ENCODE measurements around the gene SPG21. TPM values are rescaled to one million over a fixed set of nuclear protein-coding genes. Genes with fewer than 3 reads are reported as not detected.

SPG21 gene
- total RNA-seq (2022) = 104 TPM in 2 replicates
- Bru-seq, nascent RNA = percentile 83 among the genes with signal in this experiment
- BruChase-seq, experiment 1, labeled RNA remaining after a 6-hour chase = percentile 90 among the genes with signal in this experiment
- percentile 84 among the genes with signal in this experiment for BruChase-seq, experiment 2, labeled RNA remaining after a 2-hour chase
- long read RNA-seq, transcript SPG21-201 (9 exons, 1,822 nt) = major isoform, 186 of 226 reads
- long read RNA-seq, transcript SPG21-202 (8 exons, 1,533 nt) = minor isoform, 8 of 226 reads
- long read RNA-seq, partial matches to known transcripts = 9 of 226 reads
- long read RNA-seq, other reads (novel, unspliced or antisense) = 21 of 226 reads

- peak within 1 kb of the TSS; percentile 96 for H3K4me3 Mint-ChIP-seq (ENCODE audit: low read depth, unreplicated experiment)
- CTCF ChIA-PET = interaction anchor here (0.6 to 2.0 kb wide), 2 partner anchors 10 to 196 kb away, joined by 3 to 7 read pairs; partner anchors contain the start of gene CLPX
- DNase-seq = peak; percentile 97
- BruUV-seq (replicated peaks) = no TSS peak
- intact Hi-C loops (cut with micrococcal nuclease; ENCODE audit: unreplicated experiment) = no loop called here
- no peaks in the 10 kb centered on the region for H3K27me3 Mint-ChIP-seq (ENCODE audit: unreplicated experiment)
- H3K9me3 Mint-ChIP-seq (ENCODE audit: low read depth, unreplicated experiment) = no peaks in the 10 kb centered on the region
- H3K27ac Mint-ChIP-seq (ENCODE audit: unreplicated experiment) = peak within 1 kb of the TSS; percentile 86
- TF ChIP-seq CTCF (IDR thresholded peaks at IDR 0.05; ENCODE audit: unreplicated experiment) = no peak
- H3K4me1 Mint-ChIP-seq (ENCODE audit: low read depth, unreplicated experiment) = peaks cover 41% of the 10 kb centered on the region
- peaks cover 35% of the 10 kb centered on the region for H3K36me3 Mint-ChIP-seq (ENCODE audit: insufficient read depth, unreplicated experiment)
These were observed at the start of gene SPG21 for GRCh38 chr15:64989416-64990167. Gene SPG21 (minus strand): TSS chr15:64989914. CDS start chr15:64983569, 6,345 bp downstream.

- intact Hi-C loops (cut with micrococcal nuclease; ENCODE audit: unreplicated experiment) = loop anchor here (10.0 kb wide), 1 partner anchor 256 kb away; the partner anchor contains the start of gene RNU5A-1
- BruUV-seq (replicated peaks) = no TSS peak
- Mint-ChIP-seq H3K4me1 (ENCODE audit: low read depth, unreplicated experiment) (peaks cover 11% of the 10 kb centered on the region), H3K27ac (ENCODE audit: unreplicated experiment) (no peak overlapping the region), H3K4me3 (ENCODE audit: low read depth, unreplicated experiment) (no peak overlapping the region), H3K27me3 (ENCODE audit: unreplicated experiment) (no peaks in the 10 kb centered on the region), H3K36me3 (ENCODE audit: insufficient read depth, unreplicated experiment) (no peaks in the 10 kb centered on the region), H3K9me3 (ENCODE audit: low read depth, unreplicated experiment) (no peaks in the 10 kb centered on the region)
- no peak for TF ChIP-seq CTCF (IDR thresholded peaks at IDR 0.05; ENCODE audit: unreplicated experiment)
- DNase-seq = no peak
- CTCF ChIA-PET = no interaction called here
These were observed 49.1 kb upstream of the SPG21 start for GRCh38 chr15:65038836-65039235.

- intact Hi-C loops (cut with micrococcal nuclease; ENCODE audit: unreplicated experiment) = loop anchor here (10.0 kb wide), 1 partner anchor 256 kb away; the partner anchor contains the start of gene RNU5A-1
- no peak overlapping the region for H3K4me3 Mint-ChIP-seq (ENCODE audit: low read depth, unreplicated experiment)
- BruUV-seq (replicated peaks) = no TSS peak
These were observed 48.7 kb upstream of the SPG21 start for GRCh38 chr15:65038428-65038827.

More at GRCh38 chr15:65038428-65038827, 48.7 kb upstream of the SPG21 start:
- no peak for TF ChIP-seq CTCF (IDR thresholded peaks at IDR 0.05; ENCODE audit: unreplicated experiment)
- CTCF ChIA-PET = no interaction called here
- H3K27ac Mint-ChIP-seq (ENCODE audit: unreplicated experiment) = no peak overlapping the region
- peaks cover 10% of the 10 kb centered on the region for H3K4me1 Mint-ChIP-seq (ENCODE audit: low read depth, unreplicated experiment)
- DNase-seq = no peak
- H3K36me3 Mint-ChIP-seq (ENCODE audit: insufficient read depth, unreplicated experiment) = no peaks in the 10 kb centered on the region
- H3K9me3 Mint-ChIP-seq (ENCODE audit: low read depth, unreplicated experiment) = no peaks in the 10 kb centered on the region
- no peaks in the 10 kb centered on the region for H3K27me3 Mint-ChIP-seq (ENCODE audit: unreplicated experiment)

Measured in Calu3 (cell line).